ENCODE data around the gene FGF12.

The FGF12 gene

DNA sequence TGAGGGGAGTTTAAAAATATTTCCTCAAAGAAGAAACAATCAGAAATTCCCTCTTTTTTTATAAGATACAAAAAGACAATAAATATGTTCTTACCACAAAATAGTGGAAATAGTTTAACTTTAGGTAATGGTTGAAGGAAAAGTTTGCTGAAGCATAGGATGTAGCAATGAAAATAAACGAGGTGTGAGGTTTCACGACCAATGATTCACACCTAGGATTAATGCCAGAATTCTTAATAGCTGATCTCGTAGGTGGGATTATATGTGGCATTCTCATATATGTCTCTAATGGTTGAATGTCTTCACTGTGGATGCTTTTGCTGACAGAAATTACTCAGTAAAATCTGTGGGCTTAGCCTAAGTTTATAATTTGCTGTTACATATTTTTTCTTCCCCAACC lies 467.7 kb downstream of the FGF12 start:
- DNase-seq (ENCODE audit: low spot score): no peak

DNA sequence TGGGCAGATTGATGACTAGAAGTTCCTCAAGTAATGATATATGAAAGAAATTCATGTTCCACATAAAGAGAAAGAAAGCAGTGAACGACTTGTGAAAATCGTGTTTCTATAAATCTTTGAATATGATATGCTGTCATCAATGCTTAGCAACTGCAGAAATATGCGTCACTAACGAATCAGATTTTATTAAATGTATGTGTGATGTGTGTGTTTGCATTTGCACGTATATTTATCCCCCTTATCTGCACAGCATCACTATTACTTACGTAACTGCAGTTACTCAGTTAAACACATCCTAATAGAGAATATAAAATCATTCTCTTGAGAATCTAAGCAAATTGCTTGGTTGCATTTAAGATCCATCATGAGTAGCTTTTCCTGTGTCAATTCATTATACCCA lies 468.6 kb downstream of the FGF12 start:
- DNase-seq (ENCODE audit: low spot score): no peak

GRCh38 chr3:192255839-192256238 lies 471.5 kb downstream of the FGF12 start:
- no peak for DNase-seq (ENCODE audit: low spot score)

DNA sequence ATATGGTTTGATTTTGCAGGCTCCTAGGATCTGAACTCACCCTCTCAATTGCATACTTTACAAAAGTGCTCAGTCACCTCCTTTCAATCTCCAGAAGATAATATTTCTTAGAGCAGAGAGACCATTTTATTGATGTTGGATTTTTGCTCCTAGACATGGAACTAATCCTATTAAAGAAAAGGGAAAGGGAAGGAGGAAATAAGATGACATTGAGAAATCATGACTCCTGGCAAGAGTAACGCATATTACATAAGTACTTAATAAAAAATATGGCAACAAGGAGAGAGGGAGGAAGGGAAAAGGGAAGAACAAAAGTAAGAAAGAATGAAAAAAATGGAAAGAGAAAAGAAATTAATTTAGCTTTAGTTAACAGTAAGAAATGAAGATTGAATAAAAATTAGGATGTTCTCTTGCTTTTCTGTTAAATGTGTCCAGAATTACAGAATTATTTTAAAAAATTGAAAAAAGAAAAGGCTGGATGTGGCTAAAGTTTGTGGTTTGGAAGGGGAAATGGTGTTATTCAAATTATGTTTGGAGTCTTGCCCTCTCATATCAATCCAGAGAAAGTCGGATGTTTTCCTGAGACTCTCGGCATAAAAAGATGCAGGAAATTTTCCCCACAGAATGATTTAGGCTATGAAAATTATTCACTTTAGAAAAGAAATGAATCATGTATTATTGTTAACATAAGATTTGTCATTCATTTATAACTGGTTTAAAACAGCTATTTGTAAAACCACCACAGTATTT lies 474.0 kb downstream of the FGF12 start:
- DNase-seq (ENCODE audit: low spot score): no peak

DNA sequence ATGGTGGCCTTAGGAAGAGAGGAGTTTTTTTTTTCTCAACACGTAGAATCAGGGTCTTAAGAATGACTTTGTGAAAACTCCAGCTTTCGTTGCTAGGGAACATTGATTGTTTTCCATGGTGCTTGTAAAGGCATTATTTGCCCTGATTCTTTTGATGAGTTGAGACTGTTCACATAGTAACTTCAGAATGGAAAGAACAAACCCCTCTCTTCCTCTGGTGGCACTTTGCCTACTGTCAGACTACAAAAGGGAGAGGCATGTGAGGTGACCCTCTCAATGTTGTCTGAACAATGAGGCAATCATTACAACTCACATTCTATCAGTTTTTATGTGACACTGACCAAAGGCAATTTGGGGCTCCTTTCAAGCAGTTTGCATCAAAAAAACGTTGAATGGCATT lies 477.8 kb downstream of the FGF12 start:
- no peak for DNase-seq (ENCODE audit: low spot score)

GRCh38 chr3:192246847-192247559 lies 480.3 kb downstream of the FGF12 start:
- no peak for DNase-seq (ENCODE audit: low spot score)

- no peak for DNase-seq (ENCODE audit: low spot score)
These were observed 482.8 kb downstream of the FGF12 start for GRCh38 chr3:192244591-192244990.

DNA sequence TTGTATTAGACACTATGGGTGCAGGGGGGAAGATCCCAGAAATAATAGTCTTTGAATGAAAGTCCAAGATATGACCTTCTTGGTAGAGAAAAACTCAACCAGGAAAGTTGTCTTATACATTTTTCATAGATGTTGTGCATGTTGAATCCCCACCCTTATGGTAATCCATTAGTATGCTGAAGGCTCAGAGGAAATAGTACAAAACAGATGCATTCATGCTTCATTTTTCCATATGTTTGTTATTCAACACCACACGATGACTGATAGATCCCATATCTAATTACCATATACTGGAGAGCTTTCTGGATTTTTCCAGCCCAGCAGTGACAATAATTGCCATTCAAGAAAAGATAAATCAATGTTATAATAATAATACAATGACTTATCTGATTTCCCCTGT lies 487.4 kb downstream of the FGF12 start:
- no peak for DNase-seq (ENCODE audit: low spot score)

DNA sequence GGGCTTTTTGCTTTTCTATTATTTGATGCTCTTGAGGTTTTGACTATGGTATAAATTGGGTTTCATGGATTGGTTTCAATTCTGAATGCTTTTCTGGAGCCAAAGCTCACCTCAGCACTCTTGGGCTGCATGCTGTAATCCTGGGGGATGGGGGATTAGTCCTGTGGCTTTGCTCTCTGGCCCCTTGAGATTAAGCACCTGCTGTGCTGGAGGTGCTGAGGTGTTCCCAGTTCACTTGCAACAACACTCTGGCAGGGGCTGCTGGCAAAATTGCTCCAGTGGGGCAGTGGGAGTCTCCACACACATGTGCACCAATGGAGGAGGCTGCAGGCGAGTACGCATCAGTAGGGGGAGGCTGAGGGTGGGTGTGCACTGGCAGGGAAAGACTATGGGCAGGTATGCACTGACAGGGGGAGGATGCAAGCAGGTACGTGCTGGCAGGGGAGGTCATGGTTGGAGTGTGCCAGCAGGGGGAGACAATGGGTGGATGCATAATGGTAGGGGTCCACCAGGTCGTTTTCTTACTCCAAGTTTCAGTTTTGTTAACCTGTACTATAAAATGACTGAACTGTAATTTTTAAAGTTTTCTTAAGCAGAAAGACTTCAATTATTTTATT lies 489.2 kb downstream of the FGF12 start:
- DNase-seq (ENCODE audit: low spot score): no peak

- no peak for DNase-seq (ENCODE audit: low spot score)
These were observed 497.5 kb downstream of the FGF12 start for GRCh38 chr3:192229866-192230265.

DNA sequence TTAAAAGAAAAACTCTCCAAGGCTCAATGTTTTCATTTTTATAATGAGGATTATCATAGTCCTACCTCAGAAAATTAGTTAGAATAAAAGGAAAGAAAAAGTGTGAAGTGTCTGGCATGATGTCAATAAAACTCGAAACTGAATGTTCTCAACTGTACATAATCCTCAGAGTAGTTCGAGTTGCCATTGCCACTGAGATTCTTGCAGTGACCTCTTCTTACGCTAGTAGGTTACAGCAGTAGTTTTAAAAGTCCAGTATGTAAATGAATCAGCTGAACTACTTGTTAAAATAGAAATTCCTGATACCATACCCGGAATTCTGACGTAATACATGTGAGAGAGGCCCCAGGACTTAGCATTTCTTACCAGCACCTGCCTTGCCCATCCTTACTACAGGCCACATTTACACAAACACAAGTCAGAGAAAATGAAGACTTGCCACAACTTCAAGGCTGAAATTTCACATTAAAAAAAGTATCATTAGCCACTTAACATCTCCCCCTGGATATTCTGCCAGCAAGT lies 502.6 kb downstream of the FGF12 start:
- no peak for DNase-seq (ENCODE audit: low spot score)

DNA sequence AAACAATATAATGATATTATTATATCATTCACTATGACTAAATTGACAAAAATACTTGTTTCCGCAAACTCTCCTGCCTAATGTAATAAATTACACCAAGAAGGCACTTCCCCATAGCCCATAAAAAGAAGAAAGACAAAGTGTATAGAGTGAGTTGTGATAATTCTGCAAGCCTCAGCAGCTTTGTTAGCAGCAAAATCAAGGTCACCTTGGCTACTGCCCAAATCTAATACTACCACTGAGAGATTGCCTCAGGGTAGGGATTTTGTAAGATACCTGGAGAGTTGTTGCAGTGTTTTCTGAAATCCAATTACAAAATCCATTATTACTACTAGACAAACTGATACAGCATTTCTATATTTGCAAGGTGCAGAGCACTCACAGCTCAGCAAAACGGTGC lies 503.5 kb downstream of the FGF12 start:
- no peak for DNase-seq (ENCODE audit: low spot score)

DNA sequence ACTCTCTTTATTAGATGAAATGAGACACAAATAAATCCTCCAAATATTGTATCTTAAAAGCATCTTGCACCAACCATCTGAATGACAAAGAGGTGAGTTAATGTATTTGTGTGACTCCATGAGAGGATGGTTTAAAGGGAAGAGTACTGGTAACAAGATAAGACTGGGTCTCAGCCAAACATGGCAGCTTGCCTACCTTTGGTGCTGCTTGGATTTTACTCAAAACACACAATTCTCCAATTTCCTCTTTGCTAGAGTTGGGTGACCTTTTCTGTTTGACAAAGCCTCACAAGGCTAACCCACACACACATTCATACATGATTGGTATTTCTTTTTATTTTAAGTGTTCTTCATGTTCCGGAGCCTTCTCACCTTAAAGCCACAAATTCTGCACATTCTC lies 506.4 kb downstream of the FGF12 start:
- no peak for DNase-seq (ENCODE audit: low spot score)

DNA sequence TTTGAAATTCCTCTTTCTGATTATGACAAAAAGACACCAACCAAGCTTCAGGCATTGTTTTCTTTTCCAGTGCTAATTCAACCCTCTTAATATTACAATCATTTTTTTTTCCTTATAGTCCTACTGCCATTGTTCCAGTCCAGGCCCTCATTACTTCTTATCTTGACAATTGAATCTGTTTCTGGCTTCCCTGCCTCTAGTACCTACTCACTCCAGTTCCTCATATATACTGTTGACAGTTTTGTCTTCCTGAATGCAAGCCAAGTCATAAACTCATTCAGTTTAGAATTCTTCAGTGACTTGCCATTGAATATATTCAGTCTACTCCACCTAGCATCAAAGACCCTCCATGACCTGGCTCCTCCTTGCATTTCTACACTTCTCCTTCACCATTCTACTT lies 507.4 kb downstream of the FGF12 start:
- DNase-seq (ENCODE audit: low spot score): no peak

GRCh38 chr3:192216067-192216466 lies 511.3 kb downstream of the FGF12 start:
- no peak for DNase-seq (ENCODE audit: low spot score)

DNA sequence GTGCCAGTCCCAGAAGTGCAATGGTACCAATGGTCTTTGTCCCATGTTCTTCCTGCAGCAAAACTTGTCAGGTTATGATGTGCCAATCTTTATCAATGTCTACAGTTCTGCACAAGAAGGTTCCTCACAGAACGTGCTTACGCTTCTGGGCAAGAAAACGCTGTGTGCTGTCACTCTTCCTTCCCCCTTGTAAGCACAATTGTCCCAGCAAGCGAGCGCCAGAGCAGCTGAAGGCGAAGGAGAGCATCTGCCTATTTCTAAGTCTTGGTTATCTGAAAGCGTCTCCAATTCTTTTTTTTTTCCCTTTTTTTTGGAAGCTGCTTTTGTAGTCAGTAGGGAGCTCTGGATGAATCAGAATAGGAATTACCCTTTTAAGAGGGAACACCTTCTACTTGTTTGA lies 514.4 kb downstream of the FGF12 start:
- no peak for DNase-seq (ENCODE audit: low spot score)

DNA sequence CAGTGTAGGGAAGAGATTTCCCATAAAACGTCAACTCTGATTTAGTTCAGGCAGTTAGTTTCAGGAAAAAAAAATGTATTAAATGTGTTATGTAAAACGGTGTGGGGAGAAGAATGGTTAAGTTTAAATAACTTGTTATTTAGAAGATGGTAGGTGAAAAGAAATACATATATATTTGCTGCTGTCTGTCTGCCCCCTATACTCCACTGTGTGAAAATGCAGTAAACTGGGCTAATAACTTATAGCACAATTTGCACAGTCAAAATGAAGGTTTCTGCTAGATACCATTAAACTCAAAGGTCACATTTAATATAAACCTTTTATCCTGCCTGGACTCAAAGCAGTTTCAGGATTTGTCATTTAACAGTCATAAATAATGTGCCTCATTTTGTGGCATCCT lies 515.0 kb downstream of the FGF12 start:
- no peak for DNase-seq (ENCODE audit: low spot score)

GRCh38 chr3:192207651-192208050 lies 519.7 kb downstream of the FGF12 start:
- no peak for DNase-seq (ENCODE audit: low spot score)

DNA sequence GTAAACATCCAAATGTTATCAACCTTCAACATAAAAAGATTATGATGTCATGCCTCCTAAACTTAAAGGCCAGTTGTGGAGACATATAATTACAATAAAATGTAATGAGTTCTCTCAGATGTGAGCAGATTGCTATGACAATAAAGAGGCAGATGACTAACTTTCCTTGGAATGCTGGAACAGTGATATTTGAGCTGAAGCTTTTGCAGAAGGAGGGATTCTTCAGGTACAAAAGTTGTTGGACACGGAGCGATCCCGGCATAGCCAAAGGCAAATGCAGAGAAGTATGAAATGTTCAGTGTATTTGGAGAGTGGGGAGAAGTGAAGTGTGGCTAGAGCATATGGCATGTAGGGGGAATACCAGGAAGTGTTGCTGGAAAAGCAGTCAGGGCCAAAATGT lies 520.1 kb downstream of the FGF12 start:
- DNase-seq (ENCODE audit: low spot score): no peak

DNA sequence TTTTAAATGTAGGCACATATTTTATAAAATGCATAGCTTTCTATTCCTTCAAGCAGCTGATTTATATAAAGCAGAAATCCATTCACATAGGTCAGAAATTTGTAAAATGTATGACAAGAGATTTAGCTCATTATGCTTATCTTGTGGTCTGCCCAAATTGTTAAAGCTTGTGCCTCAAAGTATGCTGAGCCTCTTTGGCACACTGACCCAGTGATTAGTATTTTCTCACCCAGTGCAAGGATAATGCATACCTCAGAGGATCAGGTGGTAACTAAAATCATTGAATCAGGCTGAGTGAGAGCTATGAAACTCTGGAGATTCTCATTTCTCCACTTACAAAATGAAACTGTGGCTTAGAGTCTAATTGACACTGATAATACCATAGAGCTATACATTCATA lies 533.3 kb downstream of the FGF12 start:
- no peak for DNase-seq (ENCODE audit: low spot score)

- no peak for DNase-seq (ENCODE audit: low spot score)
These were observed 539.0 kb downstream of the FGF12 start for GRCh38 chr3:192188218-192188835.

DNA sequence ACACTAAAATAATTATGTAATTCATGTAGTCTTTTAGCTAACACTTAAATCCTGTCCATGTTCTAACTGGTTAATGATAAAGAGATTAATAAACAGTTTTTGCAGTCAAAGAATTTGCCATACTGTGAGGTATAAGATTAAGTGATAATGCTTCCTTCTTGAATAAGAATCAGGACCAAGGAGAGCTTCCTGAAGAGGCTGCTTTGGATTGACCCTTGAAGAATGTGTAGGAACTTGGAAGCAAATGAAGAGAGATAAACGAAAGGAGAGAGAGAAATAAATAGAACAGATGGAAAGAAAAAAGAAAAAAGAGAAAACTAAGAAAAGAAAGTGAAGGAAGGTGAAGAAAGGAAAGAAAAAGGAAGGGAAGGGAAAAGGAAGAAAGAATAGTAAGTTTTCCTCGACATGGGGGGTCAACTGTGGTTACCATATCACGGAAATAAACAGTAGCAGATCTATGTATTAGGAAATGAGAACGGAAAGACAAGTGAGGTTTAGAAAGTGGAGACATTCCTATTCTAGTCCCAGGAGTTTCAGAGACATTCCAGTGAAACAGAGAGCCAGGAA lies 539.8 kb downstream of the FGF12 start:
- DNase-seq (ENCODE audit: low spot score): no peak

Data from AG08396 (cell line).